Kidney epithelial cell (primary cell): ENCODE measurements around the gene SCN1B. TPM values are rescaled to one million over a fixed set of nuclear protein-coding genes. Genes with fewer than 3 reads are reported as not detected.
"Not testable (repeated sequence)": the region's sequence is repeated elsewhere in the genome, so short reads cannot be mapped to it uniquely, and the experiment has no call there.

ENCODE experiments used
- DNase-seq: peaks from one replicate; pipeline ENCODE4 v3.0.0-alpha.2; 2010; ENCODE audit warnings: low read depth
- H3K27me3 ChIP-seq: 2 replicates; pipeline ENCODE4 v1.6.0; 2011; ENCODE audit warnings: low read length; ENCODE audit not compliant: control insufficient read depth, insufficient read depth
- H3K36me3 ChIP-seq: 2 replicates; pipeline ENCODE4 v1.5.1; 2011; ENCODE audit warnings: low read length; ENCODE audit not compliant: control insufficient read depth, insufficient read depth
- H3K4me3 ChIP-seq: 2 replicates; pipeline ENCODE4 v1.5.1; 2011; ENCODE audit warnings: low read depth, mild to moderate bottlenecking, control low read depth, low read length
- total RNA-seq: library from RNA; depleted of rRNA; stranded (reverse); fragments of >200 nt; gene quantifications from 2 replicates; pipeline ENCODE4 v1.2.3, GENCODE V29; 2015
- TF ChIP-seq, protein P1 (sequence below): IDR thresholded peaks from 2 replicates; pipeline ENCODE4 v1.5.1; 2011; ENCODE audit warnings: mild to moderate bottlenecking, moderate library complexity, low read length, control low read depth, inconsistent platforms; ENCODE audit not compliant: insufficient read depth, poor library complexity, severe bottlenecking

Gene SCN1B
- total RNA-seq, 1 donor from 2014 or later: 1.8 TPM

DNA sequence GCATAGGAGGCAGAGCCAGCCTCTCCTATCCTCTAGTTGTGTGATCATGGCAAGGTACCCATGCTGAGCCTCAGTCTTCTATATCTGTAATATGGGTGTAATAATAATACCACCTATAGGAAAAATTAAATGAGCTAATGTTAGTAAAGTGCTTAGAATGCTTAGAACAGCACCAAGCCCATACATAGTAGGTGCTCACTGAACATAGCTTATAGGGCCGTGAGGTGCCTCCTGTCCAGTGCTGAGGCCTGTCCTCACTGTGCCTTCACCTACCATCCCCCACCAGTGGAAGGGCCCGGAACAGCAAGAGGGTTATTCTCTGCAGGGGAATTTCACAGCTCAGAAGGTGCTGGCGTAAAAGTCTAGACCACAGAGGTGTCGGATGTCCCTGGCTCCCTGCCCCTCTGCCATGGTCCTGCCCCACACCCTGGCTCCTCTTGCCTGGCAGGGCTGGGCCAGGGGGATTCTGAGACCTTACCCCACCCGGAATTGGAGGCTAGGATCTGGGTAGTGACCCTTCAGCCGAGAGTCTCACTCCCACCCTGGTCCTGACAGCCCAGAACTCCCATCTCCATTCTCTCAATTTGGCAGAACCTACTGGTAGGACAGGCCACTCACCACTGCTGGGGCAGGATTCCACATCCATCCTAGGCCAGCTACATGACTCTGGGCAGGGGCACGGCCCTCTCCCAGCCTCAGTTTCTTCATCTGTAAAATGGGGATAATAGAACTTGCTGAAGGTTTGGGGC lies 2.2 kb upstream of the SCN1B start:
- TF ChIP-seq, protein P1, sequence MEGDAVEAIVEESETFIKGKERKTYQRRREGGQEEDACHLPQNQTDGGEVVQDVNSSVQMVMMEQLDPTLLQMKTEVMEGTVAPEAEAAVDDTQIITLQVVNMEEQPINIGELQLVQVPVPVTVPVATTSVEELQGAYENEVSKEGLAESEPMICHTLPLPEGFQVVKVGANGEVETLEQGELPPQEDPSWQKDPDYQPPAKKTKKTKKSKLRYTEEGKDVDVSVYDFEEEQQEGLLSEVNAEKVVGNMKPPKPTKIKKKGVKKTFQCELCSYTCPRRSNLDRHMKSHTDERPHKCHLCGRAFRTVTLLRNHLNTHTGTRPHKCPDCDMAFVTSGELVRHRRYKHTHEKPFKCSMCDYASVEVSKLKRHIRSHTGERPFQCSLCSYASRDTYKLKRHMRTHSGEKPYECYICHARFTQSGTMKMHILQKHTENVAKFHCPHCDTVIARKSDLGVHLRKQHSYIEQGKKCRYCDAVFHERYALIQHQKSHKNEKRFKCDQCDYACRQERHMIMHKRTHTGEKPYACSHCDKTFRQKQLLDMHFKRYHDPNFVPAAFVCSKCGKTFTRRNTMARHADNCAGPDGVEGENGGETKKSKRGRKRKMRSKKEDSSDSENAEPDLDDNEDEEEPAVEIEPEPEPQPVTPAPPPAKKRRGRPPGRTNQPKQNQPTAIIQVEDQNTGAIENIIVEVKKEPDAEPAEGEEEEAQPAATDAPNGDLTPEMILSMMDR: no peak

DNA sequence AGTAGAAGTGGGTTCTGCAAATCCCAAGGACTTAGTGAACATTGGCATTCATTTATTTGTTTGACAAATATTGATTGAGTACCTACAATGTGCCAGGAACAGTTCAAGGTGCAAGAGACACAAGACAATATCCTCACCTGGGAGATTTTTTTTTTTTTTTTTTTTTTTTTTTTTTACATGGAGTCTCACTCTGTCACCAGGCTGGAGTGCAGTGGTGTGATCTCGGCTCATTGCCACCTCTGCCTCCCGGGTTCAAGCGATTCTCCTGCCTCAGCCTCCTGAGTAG lies 1.7 kb upstream of the SCN1B start:
- not testable (repeated sequence) for H3K36me3 ChIP-seq, H3K27me3 ChIP-seq, H3K4me3 ChIP-seq, DNase-seq

More for the DNA sequence above, 2.2 kb upstream of the SCN1B start:
- H3K27me3 ChIP-seq: peaks cover 6% of the 10 kb centered on the region
- H3K36me3 ChIP-seq: peaks cover 2% of the 10 kb centered on the region
- H3K4me3 ChIP-seq: no peak overlapping the region
- DNase-seq: no peak

GRCh38 chr19:35029275-35029736 lies 964 bp upstream of the SCN1B start:
- not testable (repeated sequence) for DNase-seq, H3K4me3 ChIP-seq, H3K36me3 ChIP-seq, H3K27me3 ChIP-seq

DNA sequence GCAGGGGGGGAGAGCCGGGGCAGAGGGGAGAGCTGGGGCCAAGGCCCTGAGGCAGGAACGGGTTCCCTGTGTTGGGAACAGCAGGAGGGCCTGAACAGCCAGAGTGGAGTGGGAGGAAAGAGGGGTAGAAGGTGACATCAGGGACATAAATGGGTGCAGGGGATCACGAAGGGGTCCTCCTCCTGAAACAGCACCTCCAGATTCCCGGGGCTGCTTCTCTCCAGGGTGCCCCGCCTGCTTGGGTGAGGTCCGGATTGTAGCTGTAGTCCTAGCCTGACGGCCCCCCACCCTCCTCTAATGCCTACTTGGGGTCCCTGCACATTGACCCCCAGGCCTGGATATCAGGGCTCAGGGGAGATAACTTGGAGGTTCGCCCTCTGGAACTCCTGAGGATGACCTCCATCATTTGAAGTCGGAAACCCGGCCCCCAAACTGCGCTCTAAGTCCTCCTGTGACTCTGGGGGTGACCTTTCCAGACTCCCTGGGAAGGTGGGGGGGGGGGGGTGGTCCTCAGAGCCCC lies 473 bp upstream of the SCN1B start:
- Histone ChIP-seq H3K27me3 (peaks cover 6% of the 10 kb centered on the region), H3K36me3 (peaks cover 2% of the 10 kb centered on the region), H3K4me3 (peak overlapping the region; percentile 12)
- DNase-seq: no peak
- TF ChIP-seq, protein P1: no peak

- no peak for DNase-seq
Measured at GRCh38 chr19:35031072-35031881, 1.0 kb downstream of the SCN1B start.

GRCh38 chr19:35032356-35032865 lies 2.1 kb downstream of the SCN1B start:
- no peaks in the 10 kb centered on the region for H3K36me3 ChIP-seq
- TF ChIP-seq, protein P1: no peak
- DNase-seq: no peak
- H3K4me3 ChIP-seq: no peak overlapping the region
- peaks cover 6% of the 10 kb centered on the region for H3K27me3 ChIP-seq

More at GRCh38 chr19:35031072-35031881, 1.0 kb downstream of the SCN1B start:
- TF ChIP-seq, protein P1: no peak
- Histone ChIP-seq H3K4me3 (peak overlapping the region; percentile 41), H3K36me3 (no peaks in the 10 kb centered on the region), H3K27me3 (peaks cover 6% of the 10 kb centered on the region)
